ENCODE results near the gene POLDIP3.
"Not testable (repeated sequence)": the region's sequence is repeated elsewhere in the genome, so short reads cannot be mapped to it uniquely, and the experiment has no call there.

Gene POLDIP3

GRCh38 chr22:42619261-42620063 is 4.8 kb upstream of the POLDIP3 start:
- no peak for DNase-seq (ENCODE audit: low read depth)

DNA sequence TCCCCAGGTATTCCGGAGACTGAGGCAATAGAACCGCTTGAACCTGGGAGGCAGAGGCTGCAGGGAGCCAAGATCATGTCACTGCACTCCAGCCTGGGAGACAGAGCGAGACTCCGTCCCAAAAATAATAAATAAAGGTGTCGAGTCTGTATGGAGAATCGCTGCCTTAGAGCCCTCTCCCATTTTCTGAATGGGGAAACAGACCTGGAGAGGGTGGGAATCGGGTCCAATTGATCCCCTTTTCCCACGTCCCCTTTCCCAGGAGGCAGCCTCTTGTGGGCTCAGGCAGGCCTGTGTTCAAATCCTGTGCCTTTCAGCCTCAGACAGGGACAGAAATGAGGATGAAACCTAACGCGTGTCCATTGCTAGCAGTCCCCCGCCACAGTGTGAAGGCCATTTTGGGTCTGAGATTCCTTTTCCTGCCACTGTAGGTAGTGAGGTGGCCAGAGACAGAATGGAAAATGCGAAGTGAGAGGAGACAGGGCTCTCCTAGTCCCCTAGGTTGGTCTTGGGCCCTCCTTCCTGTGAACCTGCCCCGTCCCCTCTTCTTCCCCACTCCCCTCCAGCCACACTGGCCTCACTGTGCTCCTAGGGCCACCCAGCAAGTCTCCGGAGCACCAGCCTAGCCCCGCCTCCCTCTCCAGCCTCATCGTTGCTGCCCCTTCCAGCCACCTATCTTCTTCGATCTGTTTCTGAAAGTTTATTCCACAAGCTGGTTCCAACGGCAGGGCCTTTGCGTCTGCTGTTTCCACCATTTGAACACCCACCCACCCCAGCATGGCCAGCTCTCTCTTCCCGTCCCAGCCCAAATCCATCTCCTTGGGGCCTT is 2.7 kb upstream of the POLDIP3 start:
- no peak for DNase-seq (ENCODE audit: low read depth)

DNA sequence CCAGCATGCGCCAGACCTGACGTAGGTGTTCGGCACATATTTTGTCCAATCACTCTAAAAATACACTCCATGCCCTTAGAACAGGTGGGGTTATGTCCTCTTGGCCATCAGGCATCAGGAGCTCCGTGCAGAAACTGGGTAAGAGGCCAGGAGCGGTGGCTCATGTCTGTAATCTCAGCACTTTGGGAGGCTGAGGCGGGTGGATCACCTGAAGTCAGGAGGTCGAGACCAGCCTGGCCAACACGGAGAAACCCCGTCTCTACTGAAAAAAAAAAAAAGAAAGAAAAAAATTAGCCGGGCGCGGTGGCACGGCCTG is 1.1 kb upstream of the POLDIP3 start:
- not testable (repeated sequence) for DNase-seq (ENCODE audit: low read depth)

- peak; percentile 100 for DNase-seq (ENCODE audit: low read depth)
These were observed 593 bp upstream of the POLDIP3 start for GRCh38 chr22:42615092-42615859.

GRCh38 chr22:42613872-42614301 is 796 bp downstream of the POLDIP3 start:
- peak; percentile 51 for DNase-seq (ENCODE audit: low read depth)

DNA sequence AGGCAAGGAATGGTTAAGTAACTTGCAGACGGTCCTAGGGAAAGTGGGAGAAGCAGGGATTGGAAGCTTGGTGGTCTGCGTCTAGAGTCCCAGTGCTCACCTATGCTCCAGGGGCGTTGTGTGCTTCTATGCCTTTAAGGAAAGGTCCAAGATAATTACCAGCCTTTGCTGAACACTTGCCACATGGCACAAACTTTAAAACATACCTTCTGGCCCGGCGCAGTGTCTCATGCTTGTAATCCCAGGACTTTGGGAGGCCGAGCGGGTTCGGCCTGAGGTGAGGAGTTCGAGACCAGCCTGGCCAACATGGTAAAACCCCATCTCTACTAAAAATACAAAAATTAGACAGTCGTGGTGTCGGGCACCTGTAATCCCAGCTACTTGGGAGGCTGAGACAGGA is 2.3 kb downstream of the POLDIP3 start:
- no peak for DNase-seq (ENCODE audit: low read depth)

DNA sequence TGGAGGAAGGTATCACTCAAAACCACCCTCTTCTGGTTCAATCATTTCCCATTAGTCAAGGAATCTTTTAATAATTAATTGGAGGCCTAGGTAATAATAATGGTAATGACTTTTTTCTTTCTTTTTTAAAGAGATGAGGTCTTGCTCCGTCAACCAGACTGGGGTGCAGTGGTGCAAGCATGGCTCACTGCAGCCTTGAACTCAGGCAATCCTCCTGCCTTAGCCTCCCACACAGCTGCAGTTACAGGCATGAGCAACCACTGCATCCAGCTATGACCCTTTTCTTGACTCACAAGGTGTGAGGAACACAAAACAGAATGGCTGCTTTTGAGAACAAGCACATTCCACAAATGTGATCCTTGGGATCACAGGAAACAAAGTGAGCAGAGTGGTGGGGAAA is 3.6 kb downstream of the POLDIP3 start:
- DNase-seq (ENCODE audit: low read depth) = peak; percentile 40

- DNase-seq (ENCODE audit: low read depth) = no peak
These were observed 4.5 kb downstream of the POLDIP3 start for GRCh38 chr22:42610186-42610585.

DNA sequence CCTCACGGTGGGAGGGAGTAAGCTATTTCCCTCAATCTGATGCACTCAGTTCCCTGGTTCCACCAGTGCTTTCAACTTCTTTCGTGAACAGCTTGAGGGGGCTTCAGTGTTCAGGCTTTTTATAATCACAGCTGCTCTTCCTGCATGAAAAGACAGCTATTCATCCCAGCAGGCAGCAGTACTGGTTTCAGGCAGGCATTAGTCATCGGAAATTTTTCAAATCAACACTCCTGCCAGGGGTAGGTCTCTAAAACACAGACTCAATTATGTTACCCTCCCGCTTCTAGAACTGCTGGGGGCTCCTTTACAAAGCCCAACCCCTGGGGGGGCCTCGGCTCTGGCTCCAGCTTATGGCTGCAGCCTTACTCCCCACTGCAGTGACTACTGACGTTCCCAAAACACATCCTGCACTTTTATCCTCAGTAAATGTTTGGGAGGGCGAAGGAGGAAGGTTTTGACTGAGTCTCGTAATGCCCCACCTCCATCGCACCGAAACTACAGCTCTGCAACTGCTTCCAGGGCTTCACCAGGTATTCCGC is 5.8 kb downstream of the POLDIP3 start:
- peak; percentile 64 for DNase-seq (ENCODE audit: low read depth)

DNA sequence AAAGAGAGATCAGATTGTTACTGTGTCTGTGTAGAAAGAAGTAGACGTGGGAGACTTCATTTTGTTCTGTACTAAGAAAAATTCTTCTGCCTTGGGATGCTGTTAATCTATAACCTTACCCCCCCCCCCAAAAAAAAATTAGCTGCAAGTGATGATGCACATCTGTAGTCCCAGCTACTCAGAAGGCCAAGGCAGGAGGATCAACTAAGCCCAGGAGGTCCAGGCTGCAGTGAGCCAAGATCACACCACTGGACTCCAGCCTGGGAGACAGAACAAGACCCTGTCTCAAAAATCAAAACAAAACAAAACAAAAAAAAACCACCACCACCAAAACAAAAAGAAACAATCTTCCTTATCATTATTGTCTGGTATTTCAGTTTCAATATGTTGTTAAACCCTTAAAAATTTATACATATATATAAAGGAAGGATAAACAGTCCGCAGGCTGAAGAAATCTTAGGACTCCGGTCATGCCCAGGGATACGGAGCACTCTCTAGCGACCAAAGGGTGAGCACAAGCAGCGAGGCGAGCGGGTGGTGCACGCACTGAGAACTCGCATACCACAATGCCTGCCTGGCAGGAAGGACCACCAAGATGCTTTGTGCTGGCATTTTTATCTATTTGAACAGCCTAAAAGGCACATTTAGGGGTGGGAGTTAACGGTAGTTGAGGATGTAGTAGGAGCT is 6.4 kb downstream of the POLDIP3 start:
- DNase-seq (ENCODE audit: low read depth) = no peak

DNA sequence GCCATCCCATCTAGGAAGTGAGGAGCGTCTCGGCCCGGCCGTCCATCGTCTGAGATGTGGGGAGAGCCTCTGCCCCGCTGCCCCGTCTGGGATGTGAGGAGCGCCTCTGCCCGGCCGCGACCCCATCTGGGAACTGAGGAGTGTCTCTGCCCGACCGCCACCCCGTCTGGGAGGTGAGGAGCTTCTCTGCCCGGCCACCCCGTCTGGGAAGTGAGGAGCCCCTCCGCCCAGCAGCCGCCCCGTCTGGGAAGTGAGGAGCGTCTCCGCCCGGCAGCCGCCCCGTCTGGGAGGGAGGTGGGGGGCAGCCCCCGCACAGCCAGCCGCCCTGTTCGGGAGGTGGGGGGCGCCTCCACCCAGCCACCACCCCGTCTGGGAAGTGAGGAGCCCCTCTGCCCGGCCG is 7.0 kb downstream of the POLDIP3 start:
- DNase-seq (ENCODE audit: low read depth) = not testable (repeated sequence)

- DNase-seq (ENCODE audit: low read depth) = no peak
These were observed 10.3 kb downstream of the POLDIP3 start for GRCh38 chr22:42604403-42604802.

- DNase-seq (ENCODE audit: low read depth) = no peak
These were observed 11.3 kb downstream of the POLDIP3 start for GRCh38 chr22:42603427-42603826.

DNA sequence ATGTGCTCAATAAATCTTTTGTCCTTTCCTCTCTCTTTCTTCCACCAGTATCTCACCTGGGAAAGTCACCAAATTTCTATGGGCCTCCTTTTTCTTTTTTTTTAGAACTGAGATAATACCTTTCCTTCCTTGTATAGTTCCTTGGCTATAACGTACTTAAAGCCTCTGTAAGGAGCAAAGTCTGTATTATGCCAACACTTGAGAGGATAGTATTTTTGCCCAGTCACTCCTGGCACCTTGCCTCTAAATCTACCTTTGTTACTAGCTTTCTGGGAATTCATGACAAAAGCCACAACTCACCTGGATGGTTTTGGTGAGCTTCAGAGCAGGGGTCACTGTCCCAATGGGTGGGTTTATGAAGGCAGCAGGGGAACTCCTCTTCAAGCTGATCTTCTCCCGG is 12.2 kb downstream of the POLDIP3 start:
- DNase-seq (ENCODE audit: low read depth) = no peak

GRCh38 chr22:42601879-42602465 is 12.7 kb downstream of the POLDIP3 start:
- no peak for DNase-seq (ENCODE audit: low read depth)

GRCh38 chr22:42596863-42597530 is 17.7 kb downstream of the POLDIP3 start:
- DNase-seq (ENCODE audit: low read depth) = no peak

GRCh38 chr22:42596336-42596735 is 18.3 kb downstream of the POLDIP3 start:
- DNase-seq (ENCODE audit: low read depth) = no peak

DNA sequence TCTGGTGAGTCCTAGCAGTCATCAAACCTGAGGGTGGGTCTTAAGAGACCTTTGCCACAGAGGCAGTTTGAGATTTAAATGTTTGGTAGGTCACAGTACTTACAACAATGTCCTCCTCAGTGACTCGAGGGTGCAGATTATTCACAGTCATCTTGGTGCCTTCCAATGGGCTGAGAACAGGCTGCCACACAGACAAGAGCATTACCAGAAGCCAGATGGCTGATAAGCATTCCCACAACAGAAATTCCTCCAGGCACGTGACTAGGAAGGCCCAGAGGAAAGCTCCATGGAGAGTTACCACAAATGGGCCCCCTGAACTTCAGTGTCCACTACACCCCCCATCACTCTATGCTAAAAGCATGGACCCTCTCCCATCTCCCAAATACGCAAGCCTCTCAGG is 19.2 kb downstream of the POLDIP3 start:
- no peak for DNase-seq (ENCODE audit: low read depth)

GRCh38 chr22:42591987-42592386 is 22.7 kb downstream of the POLDIP3 start:
- no peak for DNase-seq (ENCODE audit: low read depth)

- DNase-seq (ENCODE audit: low read depth) = no peak
These were observed 27.0 kb downstream of the POLDIP3 start for GRCh38 chr22:42587588-42588175.

Data from ELR (cell line).